OCI-LY1 (cell line): ENCODE results near the gene ZNF609.

Source experiments
- H2AFZ ChIP-seq: fragments of 200-600 bp; sonication (generic), shearing (Covaris generic); 2 replicates; pipeline ENCODE4 v1.6.0; 2014; ENCODE audit warnings: antibody characterized with exemption, mild to moderate bottlenecking, low read length
- H3F3A ChIP-seq: fragments of 200-600 bp; sonication (generic), shearing (Covaris generic); 2 replicates; pipeline ENCODE4 v1.6.0; 2014; ENCODE audit warnings: mild to moderate bottlenecking, antibody characterized with exemption, low read length, moderate library complexity; ENCODE audit not compliant: insufficient read depth
- H3K27ac ChIP-seq: fragments of 200-600 bp; sonication (generic); 2 replicates; pipeline ENCODE4 v1.5.1; 2014; ENCODE audit warnings: low read length, mixed run types, mild to moderate bottlenecking, low read depth; ENCODE audit not compliant: poor library complexity, severe bottlenecking
- H3K27me3 ChIP-seq: fragments of 200-600 bp; sonication (generic); 2 replicates; pipeline ENCODE4 v1.6.0; 2014; ENCODE audit warnings: antibody characterized with exemption, mild to moderate bottlenecking, low read length, moderate library complexity; ENCODE audit not compliant: insufficient read depth
- H3K36me3 ChIP-seq: fragments of 200-600 bp; sonication (generic); 2 replicates; pipeline ENCODE4 v1.6.1; 2014; ENCODE audit warnings: mild to moderate bottlenecking, antibody characterized with exemption, low read length, moderate library complexity, mixed read lengths; ENCODE audit not compliant: insufficient read depth
- H3K4me1 ChIP-seq: fragments of 200-600 bp; sonication (generic); 2 replicates; pipeline ENCODE4 v1.5.1; 2014; ENCODE audit warnings: mild to moderate bottlenecking, low read length, moderate library complexity; ENCODE audit not compliant: insufficient read depth, severe bottlenecking
- H3K4me2 ChIP-seq: fragments of 200-600 bp; sonication (generic), shearing (Covaris generic); 2 replicates; pipeline ENCODE4 v1.6.1; 2014; ENCODE audit warnings: low read length
- H3K4me3 ChIP-seq: fragments of 200-600 bp; sonication (generic); 2 replicates; pipeline ENCODE4 v1.5.1; 2014; ENCODE audit warnings: low read length, low read depth, mild to moderate bottlenecking, mixed read lengths; ENCODE audit not compliant: poor library complexity, severe bottlenecking
- H3K79me2 ChIP-seq: fragments of 200-600 bp; shearing (Covaris generic); 2 replicates; pipeline ENCODE4 v1.6.1; 2016; ENCODE audit warnings: mixed run types, low read length, mixed read lengths; ENCODE audit not compliant: insufficient read depth
- H3K9ac ChIP-seq: fragments of 200-600 bp; sonication (generic), shearing (Covaris generic); 2 replicates; pipeline ENCODE4 v1.6.1; 2014; ENCODE audit warnings: mild to moderate bottlenecking, low read length, mixed read lengths
- H3K9me2 ChIP-seq: fragments of 200-600 bp; sonication (generic), shearing (Covaris generic); 2 replicates; pipeline ENCODE4 v1.6.1; 2014; ENCODE audit warnings: low read depth, mild to moderate bottlenecking, low read length, mixed read lengths
- H3K9me3 ChIP-seq: fragments of 200-600 bp; shearing (Covaris generic); 2 replicates; pipeline ENCODE4 v1.6.1; 2014; ENCODE audit warnings: low read length, mixed read lengths
- H4K20me1 ChIP-seq: fragments of 200-600 bp; sonication (generic), shearing (Covaris generic); 2 replicates; pipeline ENCODE4 v1.6.0; 2016; ENCODE audit warnings: mild to moderate bottlenecking, low read length; ENCODE audit not compliant: insufficient read depth
- EZH2 ChIP-seq: fragments of 200-600 bp; sonication (generic), shearing (Covaris generic); IDR thresholded peaks from 2 replicates; pipeline ENCODE4 v1.8.0; 2017; ENCODE audit warnings: borderline replicate concordance, mixed run types, mild to moderate bottlenecking, antibody characterized with exemption, low read length, moderate library complexity, mixed read lengths
- TF ChIP-seq, protein P1 (sequence below): fragments of 200-600 bp; sonication (generic), shearing (Covaris generic); IDR thresholded peaks from 2 replicates; pipeline ENCODE4 v1.5.1; 2017; ENCODE audit warnings: mild to moderate bottlenecking, antibody characterized with exemption, low read length, moderate library complexity, mixed read lengths

Gene ZNF609

DNA sequence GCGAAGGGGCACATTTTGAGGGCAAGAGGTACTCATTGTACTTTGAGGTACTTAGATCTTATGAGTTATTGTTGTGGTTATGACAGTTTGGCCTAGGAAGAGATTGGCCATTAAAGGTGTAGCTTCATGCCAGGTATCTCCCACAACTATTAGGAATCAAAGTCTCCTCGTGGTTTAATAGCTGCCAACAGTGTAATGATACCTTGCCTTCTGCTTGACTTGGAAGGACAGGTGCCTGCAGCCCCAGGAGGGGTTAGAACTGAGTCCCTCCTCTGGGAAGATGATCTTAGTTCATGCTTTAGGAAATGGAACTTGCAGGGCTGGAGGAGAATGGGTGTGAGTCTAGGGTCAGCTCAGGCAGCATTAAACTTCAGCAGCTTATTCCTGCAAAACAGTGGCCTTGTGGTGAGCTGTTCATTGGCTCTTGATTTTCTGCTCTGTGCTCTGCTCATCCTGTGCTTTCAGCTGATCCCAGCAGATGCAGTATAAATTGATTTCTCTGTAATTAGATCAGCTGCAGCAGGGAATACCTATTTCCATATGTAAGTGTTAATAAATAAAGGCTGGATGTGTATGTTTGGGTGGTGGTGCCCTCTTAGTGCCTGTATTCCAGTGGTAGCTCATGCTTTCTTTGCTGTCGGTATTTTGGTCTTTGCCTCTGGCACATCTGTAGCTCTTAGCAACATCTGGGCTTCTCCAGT is 40.5 kb downstream of the ZNF609 start:
- no peak for TF ChIP-seq EZH2
- TF ChIP-seq, protein P1, sequence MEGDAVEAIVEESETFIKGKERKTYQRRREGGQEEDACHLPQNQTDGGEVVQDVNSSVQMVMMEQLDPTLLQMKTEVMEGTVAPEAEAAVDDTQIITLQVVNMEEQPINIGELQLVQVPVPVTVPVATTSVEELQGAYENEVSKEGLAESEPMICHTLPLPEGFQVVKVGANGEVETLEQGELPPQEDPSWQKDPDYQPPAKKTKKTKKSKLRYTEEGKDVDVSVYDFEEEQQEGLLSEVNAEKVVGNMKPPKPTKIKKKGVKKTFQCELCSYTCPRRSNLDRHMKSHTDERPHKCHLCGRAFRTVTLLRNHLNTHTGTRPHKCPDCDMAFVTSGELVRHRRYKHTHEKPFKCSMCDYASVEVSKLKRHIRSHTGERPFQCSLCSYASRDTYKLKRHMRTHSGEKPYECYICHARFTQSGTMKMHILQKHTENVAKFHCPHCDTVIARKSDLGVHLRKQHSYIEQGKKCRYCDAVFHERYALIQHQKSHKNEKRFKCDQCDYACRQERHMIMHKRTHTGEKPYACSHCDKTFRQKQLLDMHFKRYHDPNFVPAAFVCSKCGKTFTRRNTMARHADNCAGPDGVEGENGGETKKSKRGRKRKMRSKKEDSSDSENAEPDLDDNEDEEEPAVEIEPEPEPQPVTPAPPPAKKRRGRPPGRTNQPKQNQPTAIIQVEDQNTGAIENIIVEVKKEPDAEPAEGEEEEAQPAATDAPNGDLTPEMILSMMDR, result no peak
- Histone ChIP-seq H3K36me3 (peaks cover 56% of the 10 kb centered on the region), H3K9ac (no peak overlapping the region), H3F3A (peaks cover 4% of the 10 kb centered on the region; the same call in 1 of the 2 replicates), H3K9me3 (no peaks in the 10 kb centered on the region), H3K9me2 (no peaks in the 10 kb centered on the region), H4K20me1 (no peaks in the 10 kb centered on the region), H3K4me1 (peaks cover 19% of the 10 kb centered on the region), H3K4me3 (no peak overlapping the region), H3K27me3 (no peaks in the 10 kb centered on the region), H2AFZ (no peak overlapping the region), H3K27ac (no peak overlapping the region), H3K79me2 (peaks cover 20% of the 10 kb centered on the region; the same call in 1 of the 2 replicates), H3K4me2 (no peak overlapping the region)

GRCh38 chr15:64501396-64501715 is 41.0 kb downstream of the ZNF609 start:
- Histone ChIP-seq H2AFZ (no peak overlapping the region), H3K4me1 (peaks cover 19% of the 10 kb centered on the region), H3K4me2 (no peak overlapping the region), H3K9ac (no peak overlapping the region), H3K4me3 (no peak overlapping the region), H3K9me2 (no peaks in the 10 kb centered on the region), H3K27ac (no peak overlapping the region), H4K20me1 (no peaks in the 10 kb centered on the region), H3K27me3 (no peaks in the 10 kb centered on the region), H3K36me3 (peaks cover 52% of the 10 kb centered on the region), H3K9me3 (no peaks in the 10 kb centered on the region), H3F3A (peaks cover 4% of the 10 kb centered on the region; the same call in 1 of the 2 replicates), H3K79me2 (peaks cover 17% of the 10 kb centered on the region; the same call in 1 of the 2 replicates)
- TF ChIP-seq EZH2, result no peak
- TF ChIP-seq, protein P1, result no peak

DNA sequence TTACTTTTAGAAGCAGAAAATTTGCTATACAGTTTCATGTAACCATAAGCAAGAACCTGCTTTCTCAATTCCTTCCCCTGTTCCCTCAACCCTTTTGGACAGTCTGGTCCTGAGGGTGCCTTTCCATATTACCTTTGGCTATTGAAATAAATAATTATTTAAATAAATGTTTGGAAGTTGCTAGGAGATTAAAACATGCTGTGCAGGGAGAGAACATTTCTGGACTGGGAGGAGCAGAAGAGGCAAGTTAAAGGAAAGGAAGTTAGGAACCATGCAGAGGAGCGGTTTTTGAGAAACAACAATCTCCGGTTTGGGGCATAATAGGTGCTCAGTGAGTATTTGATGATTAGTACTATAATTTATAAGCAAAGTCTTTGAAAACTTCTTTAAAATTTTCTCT is 41.8 kb downstream of the ZNF609 start:
- no peak for TF ChIP-seq EZH2
- TF ChIP-seq, protein P1, result no peak
- Histone ChIP-seq H3K79me2 (peaks cover 17% of the 10 kb centered on the region; the same call in 1 of the 2 replicates), H3K4me1 (peaks cover 26% of the 10 kb centered on the region), H3K36me3 (peaks cover 49% of the 10 kb centered on the region), H2AFZ (no peak overlapping the region), H3K4me2 (no peak overlapping the region), H3K27ac (no peak overlapping the region), H3K4me3 (no peak overlapping the region), H4K20me1 (no peaks in the 10 kb centered on the region), H3K9ac (no peak overlapping the region), H3K27me3 (no peaks in the 10 kb centered on the region), H3F3A (peaks cover 4% of the 10 kb centered on the region; the same call in 1 of the 2 replicates), H3K9me3 (no peaks in the 10 kb centered on the region), H3K9me2 (no peaks in the 10 kb centered on the region)
